ENCODE measurements around the gene C12orf56.

DNA sequence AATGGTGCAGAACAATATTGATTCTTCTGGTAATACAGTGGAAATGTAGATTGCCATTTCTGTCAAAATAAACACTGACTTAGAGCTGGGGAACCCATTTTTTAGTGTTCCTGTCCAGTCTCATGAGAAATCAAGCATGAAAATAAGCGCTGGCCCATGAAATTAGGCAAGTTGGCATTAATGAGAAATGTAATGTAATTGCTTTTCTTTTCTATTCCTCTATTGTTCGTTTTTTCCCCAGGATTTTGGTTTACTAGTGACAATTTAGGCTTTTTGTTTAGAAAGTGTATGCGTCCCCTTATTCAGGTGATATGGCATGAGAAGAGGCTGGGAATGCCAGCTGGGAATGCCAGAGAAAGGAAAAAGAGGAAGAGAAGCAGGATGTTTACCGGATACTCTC lies 104.0 kb downstream of the C12orf56 start:
- TF ChIP-seq, protein P1, sequence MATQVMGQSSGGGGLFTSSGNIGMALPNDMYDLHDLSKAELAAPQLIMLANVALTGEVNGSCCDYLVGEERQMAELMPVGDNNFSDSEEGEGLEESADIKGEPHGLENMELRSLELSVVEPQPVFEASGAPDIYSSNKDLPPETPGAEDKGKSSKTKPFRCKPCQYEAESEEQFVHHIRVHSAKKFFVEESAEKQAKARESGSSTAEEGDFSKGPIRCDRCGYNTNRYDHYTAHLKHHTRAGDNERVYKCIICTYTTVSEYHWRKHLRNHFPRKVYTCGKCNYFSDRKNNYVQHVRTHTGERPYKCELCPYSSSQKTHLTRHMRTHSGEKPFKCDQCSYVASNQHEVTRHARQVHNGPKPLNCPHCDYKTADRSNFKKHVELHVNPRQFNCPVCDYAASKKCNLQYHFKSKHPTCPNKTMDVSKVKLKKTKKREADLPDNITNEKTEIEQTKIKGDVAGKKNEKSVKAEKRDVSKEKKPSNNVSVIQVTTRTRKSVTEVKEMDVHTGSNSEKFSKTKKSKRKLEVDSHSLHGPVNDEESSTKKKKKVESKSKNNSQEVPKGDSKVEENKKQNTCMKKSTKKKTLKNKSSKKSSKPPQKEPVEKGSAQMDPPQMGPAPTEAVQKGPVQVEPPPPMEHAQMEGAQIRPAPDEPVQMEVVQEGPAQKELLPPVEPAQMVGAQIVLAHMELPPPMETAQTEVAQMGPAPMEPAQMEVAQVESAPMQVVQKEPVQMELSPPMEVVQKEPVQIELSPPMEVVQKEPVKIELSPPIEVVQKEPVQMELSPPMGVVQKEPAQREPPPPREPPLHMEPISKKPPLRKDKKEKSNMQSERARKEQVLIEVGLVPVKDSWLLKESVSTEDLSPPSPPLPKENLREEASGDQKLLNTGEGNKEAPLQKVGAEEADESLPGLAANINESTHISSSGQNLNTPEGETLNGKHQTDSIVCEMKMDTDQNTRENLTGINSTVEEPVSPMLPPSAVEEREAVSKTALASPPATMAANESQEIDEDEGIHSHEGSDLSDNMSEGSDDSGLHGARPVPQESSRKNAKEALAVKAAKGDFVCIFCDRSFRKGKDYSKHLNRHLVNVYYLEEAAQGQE (IDR thresholded peaks at IDR 0.05; ENCODE audit: insufficient read depth in 1 of 2, low read depth in 2 of 2, low read length in 2 of 2): no peak
- no peak for TF ChIP-seq TAF1 (IDR thresholded peaks at IDR 0.05; ENCODE audit: borderline replicate concordance, insufficient read depth, low read length)

Data from PFSK-1 (cell line).